GM10266 (cell line): Measurements from ENCODE around the gene C1orf116.

ENCODE experiments used
- DNase-seq: peaks from one replicate; pipeline ENCODE4 v3.0.0; 2012; ENCODE audit errors: extremely low spot score
- CTCF ChIP-seq: IDR thresholded peaks from 2 replicates; pipeline ENCODE4 v1.5.1; 2012; ENCODE audit warnings: mild to moderate bottlenecking, low read depth; ENCODE audit not compliant: control insufficient read depth, insufficient read depth; ENCODE audit errors: missing control alignments

Gene C1orf116

GRCh38 chr1:207076181-207076955 is 43.8 kb upstream of the C1orf116 start:
- TF ChIP-seq CTCF, result no peak
- no peak for DNase-seq

GRCh38 chr1:207073906-207074820 is 41.6 kb upstream of the C1orf116 start:
- no peak for TF ChIP-seq CTCF
- DNase-seq, result no peak

- TF ChIP-seq CTCF, result no peak
These were observed 39.7 kb upstream of the C1orf116 start for GRCh38 chr1:207072233-207072632.

GRCh38 chr1:207071426-207071825 is 38.9 kb upstream of the C1orf116 start:
- no peak for DNase-seq
- TF ChIP-seq CTCF, result no peak

More at GRCh38 chr1:207072233-207072632, 39.7 kb upstream of the C1orf116 start:
- DNase-seq, result no peak

GRCh38 chr1:207070811-207071210 is 38.3 kb upstream of the C1orf116 start:
- TF ChIP-seq CTCF, result no peak
- no peak for DNase-seq

GRCh38 chr1:207069858-207070506 is 37.4 kb upstream of the C1orf116 start:
- no peak for TF ChIP-seq CTCF
- no peak for DNase-seq
